Ishikawa (cell line): ENCODE results near the gene CBARP.

Experiments used
- CEBPB ChIP-seq: IDR thresholded peaks from 2 replicates; pipeline ENCODE4 v1.6.1; 2012
- CREB1 ChIP-seq: IDR thresholded peaks from 2 replicates; pipeline ENCODE4 v1.6.1; 2012; ENCODE audit warnings: low read depth
- EGR1 ChIP-seq: IDR thresholded peaks from 2 replicates; pipeline ENCODE4 v1.6.1; 2012
- EP300 ChIP-seq: IDR thresholded peaks from 2 replicates; pipeline ENCODE4 v1.6.1; 2012; ENCODE audit warnings: borderline replicate concordance
- FOXM1 ChIP-seq: IDR thresholded peaks from 2 replicates; pipeline ENCODE4 v1.6.1; 2012; ENCODE audit warnings: low read depth, borderline replicate concordance
- NFIC ChIP-seq: IDR thresholded peaks from 2 replicates; pipeline ENCODE4 v1.6.1; 2012
- RAD21 ChIP-seq: IDR thresholded peaks from 2 replicates; pipeline ENCODE4 v1.6.1; 2012; ENCODE audit warnings: low read depth
- TAF1 ChIP-seq: IDR thresholded peaks from 2 replicates; pipeline ENCODE4 v1.6.1; 2012; ENCODE audit warnings: low read depth, mild to moderate bottlenecking
- TCF12 ChIP-seq: IDR thresholded peaks from 2 replicates; pipeline ENCODE4 v1.6.1; 2012; ENCODE audit warnings: low read depth
- TEAD4 ChIP-seq: IDR thresholded peaks from 2 replicates; pipeline ENCODE4 v1.6.1; 2012
- YY1 ChIP-seq: IDR thresholded peaks from 2 replicates; pipeline ENCODE4 v1.6.1; 2012; ENCODE audit warnings: low read depth
- ZBTB7A ChIP-seq: IDR thresholded peaks from 2 replicates; pipeline ENCODE4 v1.6.1; 2012; ENCODE audit warnings: low read depth
- TF ChIP-seq, protein P1 (sequence below): IDR thresholded peaks from 2 replicates; pipeline ENCODE4 v1.6.1; 2012
- TF ChIP-seq, protein P2 (sequence below): IDR thresholded peaks from 2 replicates; pipeline ENCODE4 v1.6.1; 2012; ENCODE audit warnings: low read depth, mild to moderate bottlenecking
- TF ChIP-seq, protein P3 (sequence below): IDR thresholded peaks from 2 replicates; pipeline ENCODE4 v1.6.1; 2012

Gene CBARP

DNA sequence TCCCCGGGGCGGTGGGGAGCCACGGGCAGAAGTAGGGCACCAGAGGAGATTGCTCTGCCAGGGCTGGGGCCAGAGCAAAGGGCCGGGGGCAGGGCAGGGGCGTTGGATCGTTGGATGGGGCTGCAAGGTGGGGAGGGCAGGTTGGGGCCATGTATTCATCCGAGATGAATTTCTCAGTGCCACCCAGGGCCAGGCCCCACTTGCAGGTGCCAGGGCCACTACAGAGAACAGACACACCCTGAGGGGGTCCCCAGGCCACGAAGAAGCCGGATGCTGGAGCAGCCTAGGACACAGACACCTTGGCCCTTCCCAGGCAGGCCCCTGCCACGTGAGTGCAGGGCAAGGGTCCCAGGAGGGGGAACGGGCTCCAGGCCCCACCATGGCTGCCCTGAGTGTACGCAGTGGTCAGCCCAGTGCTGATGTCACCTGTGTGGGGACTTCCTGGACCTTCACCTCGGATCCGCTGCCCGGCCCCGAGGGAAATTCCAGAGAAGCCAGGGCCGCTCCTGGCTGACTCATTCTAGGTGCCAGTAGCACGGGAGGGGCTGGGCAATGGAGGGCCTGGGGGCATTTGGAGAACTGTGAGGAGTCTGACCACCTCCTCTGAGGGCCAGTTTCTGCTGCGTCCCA, 54.1 kb downstream of the CBARP start:
- TF ChIP-seq CEBPB = no peak
- no peak for TF ChIP-seq EGR1
- TF ChIP-seq ZBTB7A = 0 out of 2 replicates have a peak, but pooled peaks have one; percentile 20
- TF ChIP-seq, protein P1, sequence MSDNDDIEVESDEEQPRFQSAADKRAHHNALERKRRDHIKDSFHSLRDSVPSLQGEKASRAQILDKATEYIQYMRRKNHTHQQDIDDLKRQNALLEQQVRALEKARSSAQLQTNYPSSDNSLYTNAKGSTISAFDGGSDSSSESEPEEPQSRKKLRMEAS = no peak
- TF ChIP-seq RAD21 = no peak
- TF ChIP-seq TEAD4 = peak; percentile 53; the same call in 1 of the 2 replicates
- TF ChIP-seq CREB1 = no peak
- TF ChIP-seq, protein P2, sequence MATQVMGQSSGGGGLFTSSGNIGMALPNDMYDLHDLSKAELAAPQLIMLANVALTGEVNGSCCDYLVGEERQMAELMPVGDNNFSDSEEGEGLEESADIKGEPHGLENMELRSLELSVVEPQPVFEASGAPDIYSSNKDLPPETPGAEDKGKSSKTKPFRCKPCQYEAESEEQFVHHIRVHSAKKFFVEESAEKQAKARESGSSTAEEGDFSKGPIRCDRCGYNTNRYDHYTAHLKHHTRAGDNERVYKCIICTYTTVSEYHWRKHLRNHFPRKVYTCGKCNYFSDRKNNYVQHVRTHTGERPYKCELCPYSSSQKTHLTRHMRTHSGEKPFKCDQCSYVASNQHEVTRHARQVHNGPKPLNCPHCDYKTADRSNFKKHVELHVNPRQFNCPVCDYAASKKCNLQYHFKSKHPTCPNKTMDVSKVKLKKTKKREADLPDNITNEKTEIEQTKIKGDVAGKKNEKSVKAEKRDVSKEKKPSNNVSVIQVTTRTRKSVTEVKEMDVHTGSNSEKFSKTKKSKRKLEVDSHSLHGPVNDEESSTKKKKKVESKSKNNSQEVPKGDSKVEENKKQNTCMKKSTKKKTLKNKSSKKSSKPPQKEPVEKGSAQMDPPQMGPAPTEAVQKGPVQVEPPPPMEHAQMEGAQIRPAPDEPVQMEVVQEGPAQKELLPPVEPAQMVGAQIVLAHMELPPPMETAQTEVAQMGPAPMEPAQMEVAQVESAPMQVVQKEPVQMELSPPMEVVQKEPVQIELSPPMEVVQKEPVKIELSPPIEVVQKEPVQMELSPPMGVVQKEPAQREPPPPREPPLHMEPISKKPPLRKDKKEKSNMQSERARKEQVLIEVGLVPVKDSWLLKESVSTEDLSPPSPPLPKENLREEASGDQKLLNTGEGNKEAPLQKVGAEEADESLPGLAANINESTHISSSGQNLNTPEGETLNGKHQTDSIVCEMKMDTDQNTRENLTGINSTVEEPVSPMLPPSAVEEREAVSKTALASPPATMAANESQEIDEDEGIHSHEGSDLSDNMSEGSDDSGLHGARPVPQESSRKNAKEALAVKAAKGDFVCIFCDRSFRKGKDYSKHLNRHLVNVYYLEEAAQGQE = no peak

DNA sequence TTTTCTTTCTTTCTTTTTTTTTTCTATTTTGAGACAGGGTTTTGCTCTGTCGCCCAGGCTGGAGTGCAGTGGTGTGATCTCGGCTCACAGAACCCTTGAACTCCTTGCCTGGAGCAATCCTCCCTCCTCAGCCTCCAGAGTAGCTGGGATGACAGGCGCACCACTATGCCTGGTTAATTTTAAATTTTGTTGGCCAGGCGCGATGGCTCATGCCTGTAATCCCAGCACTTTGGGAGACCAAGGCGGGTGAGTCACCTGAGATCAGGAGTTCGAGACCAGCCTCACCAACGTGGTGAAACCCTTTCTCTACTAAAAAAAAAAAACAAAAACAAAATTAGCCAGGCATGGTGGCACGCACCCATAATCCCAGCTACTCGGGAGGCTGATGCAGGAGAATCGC, 55.1 kb downstream of the CBARP start:
- TF ChIP-seq CEBPB (no peak), ZBTB7A (no peak), NFIC (no peak), CREB1 (no peak), TAF1 (no peak), RAD21 (no peak), EGR1 (no peak), FOXM1 (no peak)
- TF ChIP-seq, protein P3, sequence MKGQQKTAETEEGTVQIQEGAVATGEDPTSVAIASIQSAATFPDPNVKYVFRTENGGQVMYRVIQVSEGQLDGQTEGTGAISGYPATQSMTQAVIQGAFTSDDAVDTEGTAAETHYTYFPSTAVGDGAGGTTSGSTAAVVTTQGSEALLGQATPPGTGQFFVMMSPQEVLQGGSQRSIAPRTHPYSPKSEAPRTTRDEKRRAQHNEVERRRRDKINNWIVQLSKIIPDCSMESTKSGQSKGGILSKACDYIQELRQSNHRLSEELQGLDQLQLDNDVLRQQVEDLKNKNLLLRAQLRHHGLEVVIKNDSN = no peak
- TF ChIP-seq, protein P1 = no peak
- TF ChIP-seq, protein P2 = no peak

DNA sequence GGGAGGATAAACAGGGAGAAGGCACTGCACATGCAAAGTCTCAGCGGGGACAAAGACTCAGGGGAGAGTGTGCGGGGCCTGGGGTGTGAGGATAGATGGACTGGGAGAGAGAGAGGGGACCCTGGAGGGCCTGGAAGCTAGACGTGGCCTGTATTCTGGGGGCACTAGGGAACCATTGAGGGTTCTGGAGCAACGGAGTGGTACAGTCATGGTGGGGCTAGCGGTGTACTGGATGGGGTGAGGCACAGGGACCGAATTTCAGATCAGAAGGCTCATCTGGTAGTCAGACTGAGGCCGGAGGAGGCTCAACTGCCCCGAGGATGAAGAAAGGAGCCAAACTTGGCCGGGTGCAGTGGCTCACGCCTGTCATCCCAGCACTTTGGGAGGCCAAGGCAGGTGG, 55.7 kb downstream of the CBARP start:
- TF ChIP-seq NFIC (no peak), YY1 (no peak), ZBTB7A (no peak), CREB1 (no peak), FOXM1 (no peak), TEAD4 (no peak), CEBPB (no peak), RAD21 (no peak), TAF1 (no peak), EGR1 (no peak), TCF12 (no peak), EP300 (no peak)
- TF ChIP-seq, protein P3 = no peak
- TF ChIP-seq, protein P1 = no peak
- TF ChIP-seq, protein P2 = no peak

DNA sequence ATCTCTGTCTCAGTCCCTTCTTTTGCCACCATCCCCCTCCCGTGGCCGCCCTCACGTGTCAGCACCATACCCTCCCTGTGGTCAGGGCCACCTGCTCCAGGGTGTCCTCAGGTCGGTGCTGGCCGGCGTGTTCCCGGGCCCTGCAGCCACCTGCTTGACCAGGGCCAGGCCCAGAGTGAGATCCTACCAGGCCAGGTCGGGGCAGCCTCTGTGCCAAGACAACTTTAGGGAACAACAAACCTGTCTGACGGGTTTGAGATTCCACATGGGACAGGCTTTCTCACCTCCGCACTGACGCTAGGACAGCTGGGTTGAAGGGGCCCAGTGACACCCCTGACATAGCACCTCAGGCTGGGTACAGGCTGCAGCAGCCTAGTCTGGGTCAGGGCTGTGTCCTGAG, 56.2 kb downstream of the CBARP start:
- TF ChIP-seq TCF12 = peak; percentile 80
- no peak for TF ChIP-seq CREB1
- TF ChIP-seq, protein P1 = peak; percentile 94
- no peak for TF ChIP-seq ZBTB7A
- TF ChIP-seq TAF1 = no peak
- TF ChIP-seq, protein P3 = peak; percentile 23; the same call in 1 of the 2 replicates
- TF ChIP-seq YY1 = peak; percentile 12; the same call in 1 of the 2 replicates
- peak; percentile 31; the same call in 1 of the 2 replicates for TF ChIP-seq EP300
- peak; percentile 88 for TF ChIP-seq NFIC
- TF ChIP-seq EGR1 = no peak
- TF ChIP-seq FOXM1 = no peak; the same call in 1 of the 2 replicates
- TF ChIP-seq TEAD4 = peak; percentile 74
- TF ChIP-seq, protein P2 = no peak
- TF ChIP-seq CEBPB = no peak
- no peak for TF ChIP-seq RAD21
